Skeletal muscle tissue (tissue), 4 donors: ENCODE data around the gene CDT1. TPM values are rescaled to one million over a fixed set of nuclear protein-coding genes. Genes with fewer than 3 reads are reported as not detected.
A peak's percentile ranks its signal among the peaks of the same experiment; 100 is the strongest.
"Not testable (repeated sequence)": the region's sequence is repeated elsewhere in the genome, so short reads cannot be mapped to it uniquely, and the experiment has no call there.

ENCODE experiments used
- H3K27ac ChIP-seq: one replicate; pipeline ENCODE4 v1.7.0; 2013; ENCODE audit warnings: mild to moderate bottlenecking, low read depth, low read length, inconsistent platforms
- H3K27me3 ChIP-seq, 3 donors: one replicate each; pipeline ENCODE4 v1.7.0; 2013; ENCODE audit warnings: low read length in 3 of 3; ENCODE audit not compliant: control insufficient read depth in 3 of 3, insufficient read depth in 3 of 3
- H3K36me3 ChIP-seq, 3 donors: one replicate each; pipeline ENCODE4 v1.7.0; 2013; ENCODE audit warnings: low read length in 3 of 3; ENCODE audit not compliant: control insufficient read depth in 3 of 3, insufficient read depth in 3 of 3
- H3K4me1 ChIP-seq, 3 donors: one replicate each; pipeline ENCODE4 v1.7.0; 2013; ENCODE audit warnings: low read length in 3 of 3, mild to moderate bottlenecking in 3 of 3; ENCODE audit not compliant: control insufficient read depth in 3 of 3, insufficient read depth in 3 of 3
- H3K4me3 ChIP-seq, 3 donors: one replicate each; pipeline ENCODE4 v1.7.0; 2013; ENCODE audit warnings: low read length in 3 of 3
- H3K9ac ChIP-seq, 3 donors: one replicate each; pipeline ENCODE4 v1.7.0; 2013; ENCODE audit warnings: low read length in 3 of 3, mild to moderate bottlenecking in 3 of 3, moderate library complexity in 2 of 3, low read depth in 1 of 3
- H3K9me3 ChIP-seq, 3 donors: one replicate each; pipeline ENCODE4 v1.7.0; 2013; ENCODE audit warnings: low read length in 3 of 3; ENCODE audit not compliant: control insufficient read depth in 3 of 3
- total RNA-seq: library from RNA; depleted of rRNA; stranded (reverse); fragments of >200 nt; gene quantifications from one replicate; pipeline ENCODE4 v1.2.3, GENCODE V29; 2014
- donor health status: Osteomylitis.

Gene CDT1
- total RNA-seq, 1 donor from 2014 or later: 6.3 TPM

DNA sequence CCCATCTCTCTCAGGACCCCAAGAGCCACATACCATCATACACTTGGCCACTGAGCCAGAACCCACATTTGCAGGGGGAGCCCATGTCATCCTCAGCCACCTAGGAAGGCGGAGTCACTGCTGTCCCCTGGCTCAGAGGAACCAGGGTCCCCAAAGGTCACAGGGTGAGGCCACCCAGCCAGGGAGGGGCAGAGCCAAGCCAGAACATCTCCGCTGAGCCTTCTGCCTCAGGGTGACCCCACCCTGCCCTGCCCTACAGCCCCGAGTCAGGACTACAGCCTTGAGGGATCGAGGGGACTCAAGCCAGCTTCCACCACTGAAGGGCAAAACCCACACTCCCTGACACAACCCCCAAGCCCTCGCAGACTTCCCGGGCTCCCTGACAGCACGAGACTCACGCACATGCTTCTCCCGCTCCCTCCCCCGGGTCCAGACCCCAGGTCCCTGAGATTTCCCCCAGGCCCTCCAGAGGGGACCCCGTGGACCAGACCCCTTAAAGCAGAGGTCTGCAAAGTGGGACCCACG lies 36.0 kb upstream of the CDT1 start:
- peaks cover 0 to 23% (median 12%) of the 10 kb centered on the region in 3 donors for H3K27me3 ChIP-seq
- H3K4me1 ChIP-seq: peaks cover 33 to 34% (median 33%) of the 10 kb centered on the region in 3 donors
- H3K9ac ChIP-seq: peak overlapping the region in 1 of 3 donors; percentile 40
- H3K9me3 ChIP-seq: no peaks in the 10 kb centered on the region
- no peak overlapping the region for H3K27ac ChIP-seq
- H3K36me3 ChIP-seq: no peaks in the 10 kb centered on the region
- H3K4me3 ChIP-seq: no peak overlapping the region

DNA sequence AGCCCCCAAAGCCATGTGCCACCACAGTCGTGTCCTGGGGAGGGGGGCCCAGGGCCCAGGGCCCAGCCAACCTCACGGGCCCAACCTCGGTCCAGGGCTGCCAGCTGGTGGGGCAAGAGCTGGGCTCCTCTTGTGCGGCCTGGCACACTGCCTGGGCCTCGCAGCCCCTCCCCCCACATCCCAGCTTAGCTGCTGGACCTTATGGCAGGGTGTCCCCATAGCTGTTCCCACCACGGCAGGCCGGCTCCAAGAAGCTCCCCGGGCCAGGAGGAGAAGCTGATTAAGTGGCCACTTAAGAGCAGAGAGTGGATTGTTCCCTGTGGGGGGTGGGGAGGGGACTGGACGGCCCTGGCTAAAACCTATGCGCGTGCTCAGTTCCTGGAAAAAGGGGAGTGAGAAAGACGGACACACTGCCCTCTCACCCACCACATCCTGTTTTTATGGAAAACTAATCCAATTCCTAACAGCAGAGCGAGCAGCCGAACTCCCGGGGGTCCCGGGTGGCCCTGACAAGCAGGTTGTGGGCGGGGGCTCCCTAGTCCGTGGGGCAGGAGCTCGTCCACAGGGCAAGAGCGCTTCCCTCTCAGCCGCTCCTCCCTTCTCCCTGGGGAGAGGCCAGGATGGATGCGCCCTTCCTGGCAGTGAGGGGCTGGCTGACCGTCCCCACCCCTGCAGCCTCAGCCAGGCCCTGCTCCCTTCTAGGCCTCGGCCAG lies 35.4 kb upstream of the CDT1 start:
- peaks cover 0 to 23% (median 12%) of the 10 kb centered on the region in 3 donors for H3K27me3 ChIP-seq
- H3K4me1 ChIP-seq: peaks cover 39 to 40% (median 39%) of the 10 kb centered on the region in 3 donors
- H3K9ac ChIP-seq: peak overlapping the region in 1 of 3 donors; percentile 40
- no peaks in the 10 kb centered on the region for H3K9me3 ChIP-seq
- no peak overlapping the region for H3K27ac ChIP-seq
- no peaks in the 10 kb centered on the region for H3K36me3 ChIP-seq
- no peak overlapping the region for H3K4me3 ChIP-seq

DNA sequence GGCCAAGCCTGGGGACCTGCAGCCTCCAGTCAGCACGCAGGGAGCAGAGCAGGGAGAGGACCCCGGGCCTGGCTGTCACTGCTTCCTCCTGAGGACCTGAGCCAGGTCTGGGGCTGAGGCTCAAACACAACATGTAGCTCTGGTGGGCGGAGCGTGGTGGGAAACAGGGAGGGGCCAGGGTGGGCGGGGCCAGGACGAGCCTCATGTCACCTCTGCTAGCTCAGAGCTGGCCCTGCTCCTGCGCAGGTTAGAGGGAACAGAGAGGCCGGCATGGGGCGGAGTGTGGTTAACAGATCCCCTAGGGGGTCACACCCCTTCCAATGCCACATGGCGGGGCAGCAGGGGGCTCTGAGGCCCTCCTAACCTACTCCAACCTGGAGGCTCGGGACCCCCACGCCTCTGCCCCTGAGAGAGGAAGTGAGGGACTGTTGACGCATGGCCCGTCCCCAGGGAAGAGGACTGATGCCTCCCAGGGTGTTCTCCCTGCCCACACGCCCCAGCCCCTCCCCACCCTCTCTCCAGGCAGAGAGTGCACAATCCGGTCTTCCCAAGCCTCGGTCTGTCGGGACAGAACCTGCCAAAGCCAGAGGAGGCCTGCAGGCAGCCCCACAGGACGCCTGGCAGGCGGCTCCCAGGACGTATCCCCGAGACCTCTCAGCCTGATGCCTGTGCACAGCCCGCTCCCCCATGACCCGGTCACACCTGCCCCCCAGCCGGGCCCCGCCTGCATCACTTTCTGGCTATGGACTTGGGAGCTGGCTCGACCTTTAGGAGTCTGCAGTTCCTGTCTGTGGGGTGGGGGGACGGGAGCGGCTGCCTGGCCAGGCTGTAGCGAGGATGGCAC lies 33.8 kb upstream of the CDT1 start:
- Histone ChIP-seq H3K27ac (no peak overlapping the region), H3K36me3 (no peaks in the 10 kb centered on the region), H3K4me3 (no peak overlapping the region), H3K9me3 (no peaks in the 10 kb centered on the region), H3K9ac (no peak overlapping the region), H3K4me1 (peaks cover 46 to 51% (median 49%) of the 10 kb centered on the region in 3 donors), H3K27me3 (peaks cover 0 to 32% (median 17%) of the 10 kb centered on the region in 3 donors)

DNA sequence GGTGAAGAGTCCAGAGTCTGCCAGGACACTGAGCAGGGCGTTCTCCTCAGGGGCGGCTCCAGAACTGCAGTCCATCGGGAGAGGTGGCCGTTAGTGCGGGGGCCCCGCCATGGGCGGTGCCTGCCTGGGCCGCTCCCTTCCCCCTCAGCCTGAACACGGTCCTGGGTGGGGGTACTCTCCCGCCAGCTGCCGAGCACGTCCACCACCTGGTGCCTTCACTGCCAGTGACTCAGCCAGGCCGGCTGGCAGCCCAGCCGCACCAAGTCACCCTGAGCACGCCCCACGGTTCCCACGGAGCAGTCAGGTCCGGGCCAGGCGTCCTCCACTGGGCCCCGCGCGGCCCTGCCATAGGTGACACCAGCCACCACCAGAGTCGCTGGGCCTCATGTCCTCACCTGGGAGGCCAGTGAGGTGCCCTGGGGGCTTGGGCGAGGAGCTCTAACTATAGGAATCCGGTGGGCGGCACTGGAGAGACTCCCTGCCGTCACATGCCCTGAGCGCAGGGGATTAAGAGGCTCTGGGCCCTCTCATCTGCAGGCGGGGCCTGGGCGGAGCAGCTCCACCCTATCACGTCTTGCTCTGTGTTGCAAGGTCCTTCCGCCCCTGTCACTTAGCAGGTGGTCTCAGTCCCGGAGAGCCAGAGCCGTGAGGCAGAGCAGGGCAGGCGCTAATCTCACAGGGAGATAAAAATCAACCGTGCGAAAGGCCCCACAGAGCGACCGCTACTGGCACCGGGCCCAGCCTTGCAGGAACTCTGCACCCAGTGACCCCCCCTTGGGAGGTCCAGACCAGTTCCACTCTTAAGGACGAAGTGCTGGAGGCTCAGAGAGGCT lies 32.9 kb upstream of the CDT1 start:
- H3K27me3 ChIP-seq: peaks cover 0 to 27% (median 17%) of the 10 kb centered on the region in 3 donors
- H3K9ac ChIP-seq: peak overlapping the region in 1 of 3 donors; percentile 50
- H3K9me3 ChIP-seq: no peaks in the 10 kb centered on the region
- H3K4me1 ChIP-seq: peaks cover 46 to 51% (median 49%) of the 10 kb centered on the region in 3 donors
- H3K36me3 ChIP-seq: no peaks in the 10 kb centered on the region
- no peak overlapping the region for H3K4me3 ChIP-seq
- H3K27ac ChIP-seq: no peak overlapping the region

DNA sequence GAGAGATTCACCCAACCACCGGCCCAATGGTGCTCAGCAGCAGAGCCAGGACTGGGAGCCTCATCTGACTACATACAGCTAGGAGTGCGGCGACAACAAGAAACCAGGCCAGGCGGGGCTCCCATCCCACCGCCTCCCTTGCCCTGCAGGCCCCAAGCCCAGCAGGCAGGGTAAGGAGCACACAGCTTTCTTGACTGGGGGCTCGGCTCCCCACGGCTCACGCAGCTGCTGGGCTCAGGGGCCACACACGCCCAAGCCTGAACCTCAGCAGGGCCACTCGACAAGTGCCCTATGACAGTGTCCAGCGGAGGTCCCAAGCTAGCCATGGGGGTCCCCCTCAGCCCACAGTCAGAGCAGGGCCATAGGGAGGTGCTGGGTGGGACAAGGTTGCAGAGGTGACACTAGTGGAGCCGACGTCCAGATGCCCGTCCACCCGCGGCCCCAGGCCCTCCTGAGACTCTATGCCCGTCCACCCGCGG lies 32.3 kb upstream of the CDT1 start:
- H3K27ac ChIP-seq: no peak overlapping the region
- H3K4me1 ChIP-seq: peaks cover 46 to 51% (median 49%) of the 10 kb centered on the region in 3 donors
- H3K36me3 ChIP-seq: no peaks in the 10 kb centered on the region
- peaks cover 0 to 27% (median 17%) of the 10 kb centered on the region in 3 donors for H3K27me3 ChIP-seq
- peak overlapping the region in 1 of 3 donors; percentile 50 for H3K9ac ChIP-seq
- H3K4me3 ChIP-seq: no peak overlapping the region
- no peaks in the 10 kb centered on the region for H3K9me3 ChIP-seq

DNA sequence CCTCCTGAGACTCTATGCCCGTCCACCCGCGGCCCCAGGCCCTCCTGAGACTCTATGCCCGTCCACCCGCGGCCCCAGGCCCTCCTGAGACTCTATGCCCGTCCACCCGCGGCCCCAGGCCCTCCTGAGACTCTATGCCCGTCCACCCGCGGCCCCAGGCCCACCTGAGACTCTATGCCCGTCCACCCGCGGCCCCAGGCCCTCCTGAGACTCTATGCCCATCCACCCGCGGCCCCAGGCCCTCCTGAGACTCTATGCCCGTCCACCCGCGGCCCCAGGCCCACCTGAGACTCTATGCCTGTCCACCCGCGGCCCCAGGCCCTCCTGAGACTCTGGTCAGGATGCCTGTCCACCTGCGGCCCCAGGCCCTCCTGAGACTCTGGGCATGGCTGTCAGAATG lies 31.8 kb upstream of the CDT1 start:
- not testable (repeated sequence) for H3K4me3 ChIP-seq, H3K9ac ChIP-seq, H3K27ac ChIP-seq, H3K9me3 ChIP-seq, H3K36me3 ChIP-seq
- peaks cover 0 to 27% (median 17%) of the 10 kb centered on the region in 3 donors for H3K27me3 ChIP-seq
- H3K4me1 ChIP-seq: peaks cover 46 to 51% (median 49%) of the 10 kb centered on the region in 3 donors

DNA sequence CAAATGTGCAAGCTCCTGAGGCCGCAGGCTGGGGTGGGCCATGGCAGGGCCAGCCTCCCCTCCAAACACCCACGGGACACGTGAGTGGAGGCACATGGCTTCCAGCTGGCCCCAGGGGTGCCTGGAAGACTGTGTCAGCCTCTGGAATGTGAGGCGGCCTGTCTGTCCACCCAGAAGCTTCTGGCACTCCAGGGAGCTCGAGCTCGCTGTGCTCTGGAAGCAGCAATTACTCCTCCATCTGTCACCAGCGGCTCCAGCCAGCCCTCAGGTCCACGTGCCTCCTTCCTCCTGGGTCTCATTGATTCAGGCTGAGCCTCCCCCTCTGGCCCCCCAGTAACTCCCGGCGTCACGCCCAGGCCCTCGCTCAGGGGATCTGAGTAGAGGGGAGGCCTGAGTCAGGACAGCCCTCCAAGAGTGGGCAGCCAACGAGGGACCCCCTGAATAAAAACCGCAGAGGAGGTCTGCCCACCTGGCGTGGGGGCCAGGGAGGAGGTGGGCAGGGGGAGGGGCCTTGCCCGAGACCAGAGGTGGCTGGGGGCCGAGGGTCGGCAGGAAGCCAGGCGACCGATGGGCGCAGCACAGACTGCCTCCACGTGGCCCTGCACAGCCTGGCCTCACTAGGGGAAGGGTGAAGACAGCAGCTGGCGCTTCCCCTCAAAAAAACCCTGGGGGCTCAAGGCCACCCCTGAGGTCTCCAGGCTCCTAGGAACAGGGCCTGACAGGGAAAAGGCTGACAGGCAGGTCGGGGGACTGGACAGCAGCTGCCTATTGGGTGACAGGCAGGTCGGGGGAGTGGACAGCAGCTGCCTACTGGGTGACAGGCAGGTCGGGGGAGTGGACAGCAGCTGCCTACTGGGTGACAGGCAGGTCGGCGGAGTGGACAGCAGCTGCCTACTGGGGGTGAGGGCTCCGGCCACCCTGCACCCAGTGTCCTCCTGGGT lies 30.4 kb upstream of the CDT1 start:
- Histone ChIP-seq H3K9me3 (no peaks in the 10 kb centered on the region), H3K4me1 (peaks cover 41 to 47% (median 41%) of the 10 kb centered on the region in 3 donors), H3K36me3 (no peaks in the 10 kb centered on the region), H3K9ac (peak overlapping the region in 1 of 3 donors; percentile 45), H3K4me3 (peak overlapping the region in 1 of 3 donors; percentile 29), H3K27me3 (peaks cover 3 to 26% (median 14%) of the 10 kb centered on the region in 3 donors), H3K27ac (peak overlapping the region; percentile 54)

DNA sequence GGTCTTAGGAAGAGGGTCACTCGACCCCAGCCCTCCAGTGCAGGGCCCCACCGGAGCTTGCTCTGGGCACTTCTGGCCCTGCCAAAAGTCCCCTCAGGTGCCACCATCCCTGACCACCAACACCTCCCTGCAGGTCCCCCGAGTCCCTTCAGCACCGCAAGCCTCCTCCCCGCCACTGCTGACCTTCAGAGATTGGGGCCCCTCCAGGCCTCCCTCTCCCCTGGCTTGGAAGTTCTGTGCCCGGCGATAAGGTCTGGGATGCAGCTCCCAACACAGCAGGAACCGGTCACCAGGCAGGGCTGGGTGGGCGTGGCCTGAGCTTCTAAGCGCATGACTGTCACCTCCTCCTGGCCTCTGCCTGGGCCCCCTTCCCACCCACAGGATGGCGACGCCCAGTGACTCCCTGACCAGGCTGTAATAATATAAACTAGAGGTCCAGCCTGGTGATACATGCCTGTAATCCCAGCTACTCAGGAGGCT lies 29.7 kb upstream of the CDT1 start:
- H3K27me3 ChIP-seq: peaks cover 3 to 19% (median 12%) of the 10 kb centered on the region in 3 donors
- H3K4me1 ChIP-seq: peaks cover 34 to 41% (median 36%) of the 10 kb centered on the region in 3 donors
- no peaks in the 10 kb centered on the region for H3K36me3 ChIP-seq
- H3K9ac ChIP-seq: no peak overlapping the region
- no peaks in the 10 kb centered on the region for H3K9me3 ChIP-seq
- H3K4me3 ChIP-seq: no peak overlapping the region
- no peak overlapping the region for H3K27ac ChIP-seq
